Stimulated activated CD4-positive, alpha-beta T cell treated with anti-CD3 and anti-CD28 coated beads, TNF-alpha, amount 100 ng/mL, for 48 hours (primary cell): ENCODE data around the gene ABCE1.

Source experiments
- DNase-seq, 3 donors: peaks; one replicate each; pipeline ENCODE4 v3.0.0-alpha.2; 2020; ENCODE audit warnings: low read depth in 3 of 3

Gene ABCE1

DNA sequence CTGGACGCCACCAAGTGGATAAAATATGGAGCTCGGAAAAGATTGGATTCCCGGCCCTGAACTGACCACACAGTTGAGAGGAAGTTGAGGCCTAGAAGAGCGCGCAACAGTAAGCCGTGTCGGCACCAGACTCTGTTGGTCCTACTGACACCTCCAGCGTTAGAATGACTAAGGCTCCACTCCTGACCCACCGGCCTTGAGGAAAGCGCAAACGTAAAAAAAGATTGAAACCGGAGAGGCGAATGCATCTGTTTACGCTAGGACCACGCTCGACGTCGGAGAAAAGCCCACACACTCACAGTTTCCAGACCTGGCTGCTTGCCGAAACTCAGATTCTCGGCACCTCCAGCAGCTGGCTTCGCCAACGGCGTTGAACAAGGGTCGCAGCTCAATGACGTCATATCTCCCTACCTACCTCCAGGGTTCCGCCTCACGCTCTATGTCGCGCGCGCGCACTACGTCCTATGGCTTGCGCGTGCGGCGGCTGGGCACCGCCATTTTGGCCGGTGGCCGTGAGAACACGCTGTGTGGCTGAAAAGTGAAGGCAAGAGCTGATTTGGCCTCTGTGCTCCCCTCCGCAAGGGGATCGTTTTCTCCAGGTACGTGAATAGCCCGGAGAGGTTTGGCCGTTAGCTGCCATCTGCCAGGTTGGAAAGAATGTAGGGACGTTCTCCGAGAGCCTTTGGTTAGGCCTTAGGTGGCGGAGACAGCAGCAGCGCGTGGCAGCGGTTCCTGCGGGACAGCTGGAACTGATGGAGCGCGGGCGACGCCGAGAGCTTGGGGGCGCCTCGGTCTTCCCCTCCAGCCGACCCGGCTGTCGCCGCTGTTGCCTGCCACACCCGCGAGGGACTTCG lies at the start of gene ABCE1, which contains the start of gene ANAPC10:
Gene ABCE1 (plus strand): TSS at position 491 of the 854 bp plus-strand sequence. CDS start 6,102 bp downstream, outside the sequence.
Gene ANAPC10 (minus strand): TSS at position 376 of the 854 bp plus-strand sequence. CDS start 2,097 bp downstream, outside the sequence.
- DNase-seq, result peak; percentile 93 to 95 (median 95)

DNA sequence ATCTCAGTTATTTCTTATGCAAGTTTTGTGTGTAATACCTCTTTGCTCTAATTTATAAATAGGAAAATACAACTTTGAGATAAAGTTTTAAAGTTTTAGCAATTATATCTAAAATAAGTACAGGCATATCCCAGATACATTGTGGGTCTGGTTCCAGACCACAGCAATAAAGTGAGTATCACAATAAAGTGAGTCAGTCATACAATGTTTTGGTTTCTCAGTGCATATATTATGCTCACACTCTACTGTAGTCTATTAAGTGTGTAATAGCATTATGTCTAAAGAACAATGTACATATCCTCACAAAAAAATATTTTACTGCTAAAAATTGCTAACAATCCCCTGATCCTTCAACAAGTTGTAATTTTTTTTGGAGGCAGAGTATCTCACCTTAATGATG lies 49.3 kb upstream of the ABCE1 start:
- no peak for DNase-seq

DNA sequence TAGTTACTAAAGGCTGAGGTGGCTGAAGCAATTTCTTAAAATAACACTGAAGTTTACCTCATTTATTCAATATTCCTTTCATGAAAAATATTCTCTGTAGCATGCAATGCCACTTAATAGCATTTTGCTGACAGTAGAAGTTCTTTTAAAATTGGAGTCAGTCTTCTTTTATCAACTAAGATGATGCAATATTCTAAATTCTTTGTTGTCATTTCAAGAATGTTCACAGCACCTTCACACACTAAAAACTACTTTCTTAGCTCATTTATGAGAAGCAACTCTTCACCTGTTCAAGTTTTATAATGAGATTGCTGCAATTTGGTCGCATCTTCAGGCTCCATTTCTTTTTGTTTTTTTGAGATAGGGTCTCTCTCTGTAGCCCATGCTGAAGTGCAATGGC lies 48.9 kb upstream of the ABCE1 start:
- no peak for DNase-seq

DNA sequence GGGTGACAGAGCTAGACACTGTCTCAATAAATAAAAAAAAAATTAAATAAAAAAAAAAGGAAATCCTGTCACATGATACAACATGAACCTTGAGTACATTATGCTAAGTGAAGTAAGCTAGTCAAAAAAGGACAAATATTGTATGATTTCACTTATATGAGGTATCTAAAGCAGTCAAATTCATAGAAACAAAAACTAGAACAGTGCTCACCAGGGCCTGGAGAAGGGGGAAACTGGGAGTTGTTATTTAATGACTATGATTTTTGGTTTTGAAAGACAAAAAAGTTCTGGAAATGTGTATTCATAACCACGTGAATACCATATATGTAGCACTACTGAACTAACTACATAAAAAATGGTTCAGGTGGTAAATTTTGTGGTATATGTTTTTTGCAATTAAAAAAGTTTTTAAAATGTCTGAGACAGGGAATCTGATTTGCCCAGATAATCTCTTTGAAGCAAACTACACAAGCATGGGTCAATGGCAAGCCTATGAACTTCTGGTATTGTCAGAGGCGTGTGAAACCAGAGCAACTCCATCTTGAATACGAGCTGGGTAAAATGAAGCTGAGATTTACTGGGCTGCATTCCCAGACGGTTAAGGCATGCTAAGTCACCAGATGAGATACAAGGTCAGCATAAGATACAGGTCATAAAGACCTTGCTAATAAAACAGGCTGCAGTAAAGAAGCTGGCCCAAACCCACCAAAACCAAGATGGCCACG lies 42.4 kb upstream of the ABCE1 start:
- DNase-seq, result no peak

DNA sequence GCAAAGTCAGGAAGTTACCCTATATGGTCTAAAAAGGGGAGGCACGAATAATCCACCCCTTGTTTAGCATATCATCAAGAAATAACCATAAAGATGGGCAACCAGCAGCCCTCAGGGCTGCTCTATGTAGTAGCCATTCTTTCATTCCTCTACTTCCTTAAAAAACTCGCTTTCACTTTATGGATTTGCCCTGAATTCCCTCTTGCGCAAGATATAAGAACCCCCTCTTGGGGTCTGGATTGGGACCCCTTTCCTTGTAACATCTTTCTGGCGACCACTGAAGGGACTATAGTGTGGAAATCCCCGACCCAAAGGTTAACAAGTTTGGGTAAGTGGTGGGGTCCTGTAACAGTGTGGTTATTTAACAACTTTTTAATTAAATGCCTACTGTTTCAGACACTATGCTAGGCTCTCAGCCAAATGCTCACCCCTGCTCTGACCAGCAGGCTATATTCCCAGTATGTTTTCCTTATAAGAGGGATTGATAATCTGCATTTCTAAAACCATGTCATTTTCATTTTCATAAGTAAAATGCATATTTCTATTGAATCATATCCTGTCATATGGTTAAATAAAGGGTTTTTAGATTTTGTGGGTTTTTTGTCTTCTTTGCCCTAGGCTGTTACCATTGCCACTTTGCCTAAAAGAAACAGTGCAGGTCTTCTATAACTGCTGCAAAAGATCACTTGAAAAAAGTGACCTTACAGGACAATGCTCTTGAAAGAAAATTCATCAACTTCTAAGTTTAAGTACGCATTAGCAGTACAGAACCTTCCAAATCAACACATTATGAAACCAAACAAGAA lies 41.6 kb upstream of the ABCE1 start:
- no peak for DNase-seq

DNA sequence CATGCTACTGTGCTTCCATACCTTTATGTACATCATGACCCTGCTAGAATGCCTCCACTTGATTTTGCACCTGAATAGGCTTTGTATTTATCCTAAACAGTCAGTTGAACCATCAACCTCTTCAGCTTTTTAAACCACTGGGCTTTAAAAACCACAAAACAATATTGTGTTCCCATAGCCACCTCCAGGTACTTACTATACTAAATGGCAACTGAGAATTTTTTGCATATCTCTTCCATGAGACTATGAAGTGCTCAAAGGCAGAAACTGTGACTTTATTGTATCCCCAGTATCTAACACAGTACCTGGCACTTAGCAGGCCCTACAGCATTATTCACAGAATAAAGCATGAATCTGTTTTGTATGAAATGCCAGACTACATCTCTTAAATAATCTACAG lies 39.9 kb upstream of the ABCE1 start:
- no peak for DNase-seq

DNA sequence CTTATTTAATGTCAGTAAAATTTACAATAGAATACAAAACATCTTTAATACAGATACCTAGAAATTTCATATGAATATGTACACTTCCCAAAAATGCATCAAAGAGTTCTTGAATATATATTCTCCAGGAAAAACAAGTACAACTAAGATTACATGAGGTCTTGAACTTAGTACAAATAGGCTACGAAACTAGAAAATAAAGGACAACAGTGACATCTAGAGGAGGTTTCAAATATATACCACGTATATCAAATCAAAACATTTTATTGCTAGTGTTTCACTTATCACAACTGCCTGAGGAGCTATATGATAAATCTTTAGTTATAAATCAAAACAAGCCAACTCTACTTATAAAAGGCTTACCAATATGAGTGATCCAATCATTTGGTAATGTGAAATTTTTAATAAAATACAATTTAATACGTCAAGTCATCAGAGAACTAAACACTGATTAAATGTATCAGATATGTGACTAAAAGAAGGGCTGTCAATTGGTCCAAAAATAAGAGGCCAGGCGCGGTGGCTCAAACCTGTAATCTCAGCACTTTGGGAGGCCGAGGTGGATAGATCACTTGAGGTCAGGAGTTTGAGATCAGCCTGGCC lies 36.7 kb upstream of the ABCE1 start:
- no peak for DNase-seq

DNA sequence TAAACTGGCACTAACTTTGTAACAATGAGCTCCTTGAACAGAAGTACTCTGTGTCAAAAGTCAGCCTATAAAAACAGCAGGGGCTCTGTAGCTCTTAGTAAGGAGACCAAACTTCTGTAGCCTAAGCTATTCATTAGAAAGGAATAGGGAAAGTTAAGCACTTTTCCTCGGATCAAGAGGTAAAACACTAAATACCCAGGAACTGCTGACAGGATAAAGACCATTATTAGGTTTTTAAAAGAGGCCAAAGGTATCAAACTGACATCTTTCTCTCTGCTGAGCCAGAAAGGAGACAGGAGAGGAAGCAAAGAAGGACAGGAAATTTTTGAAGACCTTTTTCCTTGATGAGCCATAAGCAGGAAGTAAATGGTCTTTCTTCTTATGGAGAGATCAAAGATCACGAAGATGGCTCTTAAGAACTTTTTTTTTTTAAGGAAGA lies 32.0 kb upstream of the ABCE1 start:
- no peak for DNase-seq

DNA sequence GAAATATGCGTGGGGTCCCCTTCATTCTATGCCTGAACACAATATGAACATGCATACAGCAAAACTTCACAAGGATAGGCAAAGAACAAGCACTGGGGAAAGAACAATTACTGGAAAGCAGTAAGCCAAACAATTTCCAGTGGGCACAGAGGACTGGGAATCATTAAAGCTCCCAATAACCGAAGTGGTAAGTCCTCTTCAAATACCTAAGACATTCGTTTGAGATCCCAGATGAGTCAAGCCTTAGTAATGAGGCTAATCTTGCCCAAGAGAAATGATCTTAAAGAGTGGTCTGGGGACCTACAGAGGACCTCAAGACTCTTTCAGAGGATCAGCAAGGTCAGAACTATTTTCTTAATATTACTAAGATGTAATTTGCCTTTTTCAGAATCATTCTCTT lies 28.8 kb upstream of the ABCE1 start:
- DNase-seq, result no peak

DNA sequence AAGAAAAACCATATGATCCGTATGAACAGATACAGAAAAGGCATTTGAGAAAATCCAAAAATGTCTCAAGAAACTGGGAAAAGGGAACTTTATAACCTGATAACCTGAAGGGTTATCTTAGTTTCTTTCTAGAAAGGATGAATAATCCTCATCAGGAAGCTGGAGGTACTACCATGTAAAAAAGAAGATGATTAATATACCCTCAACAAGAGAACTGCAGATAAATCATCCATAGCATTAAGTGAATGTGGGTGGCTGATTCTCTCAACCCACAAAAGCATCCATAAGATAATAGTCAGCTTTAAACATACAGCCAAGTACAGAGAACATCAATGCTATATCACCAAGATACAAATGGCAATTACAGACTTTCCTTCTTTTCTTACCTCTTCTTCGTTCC lies 26.6 kb upstream of the ABCE1 start:
- DNase-seq, result no peak

DNA sequence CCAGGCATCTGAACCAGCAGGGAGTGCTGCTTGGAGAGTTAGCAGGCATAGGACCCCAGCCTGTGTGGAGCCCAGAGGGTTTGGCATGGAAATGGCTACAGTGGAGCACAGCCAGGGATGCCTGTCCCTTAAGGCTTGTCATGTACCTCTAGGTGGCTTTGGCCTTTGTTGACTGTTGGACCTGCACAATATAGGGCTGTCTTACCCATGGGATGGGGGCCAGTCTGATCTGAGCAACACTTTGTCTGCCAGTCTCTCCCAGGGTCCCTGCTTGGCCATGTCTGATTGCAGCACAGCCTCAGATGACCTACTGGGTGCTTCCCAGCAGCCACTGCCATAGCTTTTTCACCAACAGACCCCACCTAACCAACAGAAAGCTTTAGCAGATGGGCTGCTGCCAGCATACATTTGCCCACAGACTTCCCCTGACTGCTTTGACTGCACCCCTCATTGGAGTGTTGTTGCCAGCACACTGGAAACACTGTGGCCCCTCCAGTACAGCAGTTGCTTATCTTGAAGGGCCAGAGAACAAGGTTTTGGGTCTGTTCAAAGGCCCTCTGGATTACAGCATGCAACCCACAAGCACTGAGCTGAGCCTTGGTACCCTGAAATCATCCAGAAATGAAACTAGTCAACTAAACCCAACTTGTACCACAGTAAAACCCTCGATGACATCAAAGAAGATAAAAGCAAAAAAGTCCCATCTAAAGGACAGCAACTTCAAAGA lies 22.2 kb upstream of the ABCE1 start:
- no peak for DNase-seq

DNA sequence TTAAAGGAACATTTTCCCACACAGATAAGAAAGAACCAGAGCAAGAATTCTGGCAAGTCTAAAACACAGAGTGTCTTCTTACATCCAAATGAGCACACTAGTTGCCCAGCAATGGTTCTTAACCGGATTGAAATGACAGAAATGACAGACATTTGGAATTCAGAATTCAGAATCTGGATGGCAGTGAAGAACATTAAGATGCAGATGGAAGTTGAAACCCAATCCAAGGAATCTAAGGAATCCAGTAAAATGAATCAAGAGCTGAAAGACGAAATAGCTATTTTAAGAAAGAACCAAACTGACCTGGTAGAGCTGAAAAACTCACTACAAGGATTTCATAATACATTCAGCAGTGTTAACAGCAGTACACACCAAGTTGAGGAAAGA lies 21.6 kb upstream of the ABCE1 start:
- DNase-seq, result no peak

DNA sequence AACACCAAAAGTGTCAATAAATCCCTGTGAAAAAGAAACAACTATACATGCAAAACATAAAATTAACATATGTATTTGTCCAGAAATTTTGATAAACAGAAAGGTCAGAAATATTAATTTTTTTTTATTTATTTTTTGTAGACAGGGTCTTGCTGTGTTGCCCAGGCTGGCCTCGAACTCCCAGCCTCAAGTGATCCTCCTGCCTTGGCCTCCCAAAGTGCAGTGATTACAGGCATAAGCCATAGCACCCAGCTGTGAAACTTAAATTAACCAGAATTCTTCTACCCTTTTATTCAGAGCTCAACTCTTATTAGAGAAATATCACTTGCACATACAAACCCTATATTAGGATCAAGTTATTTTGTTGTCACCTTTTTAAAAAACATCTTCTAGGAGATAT lies 16.4 kb upstream of the ABCE1 start:
- no peak for DNase-seq

DNA sequence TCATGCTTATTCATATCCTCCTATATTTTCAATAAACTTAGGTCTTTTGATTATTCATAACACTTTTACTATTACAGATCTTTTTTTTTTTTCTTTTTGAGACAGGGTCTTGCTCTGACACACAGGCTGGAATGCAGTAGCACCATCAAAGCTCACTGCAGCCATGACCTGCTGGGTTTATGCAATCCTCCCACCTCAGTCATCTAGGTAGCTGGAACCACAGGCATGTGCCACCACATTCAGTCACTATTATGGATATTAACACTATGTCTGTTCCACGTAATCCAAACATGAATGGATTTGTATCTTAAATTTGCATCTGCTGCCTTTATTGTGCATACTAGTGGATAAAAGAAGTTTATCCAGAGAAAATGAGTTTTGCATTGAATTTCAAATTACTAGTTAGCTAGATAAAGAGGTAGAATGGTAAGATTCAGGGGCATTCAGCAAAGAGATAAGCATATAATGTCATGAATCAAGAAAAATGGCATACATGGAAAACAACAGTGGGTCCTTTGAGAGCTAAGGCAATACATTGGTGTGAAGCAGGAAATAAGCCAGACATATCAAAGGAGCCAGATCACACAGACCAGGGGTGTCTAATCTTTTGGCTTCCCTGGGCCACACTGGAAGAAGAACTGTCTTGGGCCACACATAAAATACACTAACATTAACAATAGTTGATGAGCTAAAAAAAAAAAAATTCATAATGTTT lies 14.1 kb upstream of the ABCE1 start:
- DNase-seq, result no peak

DNA sequence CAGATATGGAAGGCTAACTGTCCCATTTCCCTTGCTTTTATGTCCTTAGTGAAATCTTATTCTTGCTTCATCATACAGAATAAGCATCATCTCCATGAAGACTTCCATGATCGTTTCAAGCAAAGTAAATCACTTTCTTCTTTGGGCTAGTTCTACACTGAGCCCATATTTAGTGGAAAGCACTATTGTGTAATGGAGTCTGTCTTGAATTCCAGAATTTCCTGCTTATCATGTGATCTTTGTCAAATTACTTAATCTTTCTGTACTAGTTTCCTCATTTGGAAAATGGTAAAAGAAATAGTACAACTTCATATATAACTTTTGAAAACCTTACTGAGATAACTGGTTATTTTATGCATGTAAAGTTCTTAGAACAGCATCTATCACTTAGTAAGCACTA lies 7.7 kb upstream of the ABCE1 start:
- DNase-seq, result no peak

DNA sequence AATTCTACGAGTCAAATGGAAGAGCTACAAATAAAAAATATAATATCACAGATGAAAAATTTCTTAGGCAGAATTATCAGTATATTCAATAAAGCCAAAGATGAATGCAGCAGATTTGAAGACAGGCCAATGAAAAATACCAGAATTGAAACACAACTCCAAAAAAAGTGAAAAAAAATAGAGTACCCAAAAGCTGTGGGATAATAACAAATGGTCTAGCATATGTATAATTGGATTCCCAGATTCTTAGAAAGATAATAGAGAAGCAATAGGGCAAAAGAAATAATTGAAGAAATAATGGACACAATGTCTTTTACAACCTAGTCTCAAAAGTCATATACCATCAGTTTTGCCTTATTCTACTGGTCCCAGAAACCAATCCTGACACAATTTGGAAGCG lies 4.5 kb upstream of the ABCE1 start:
- no peak for DNase-seq

DNA sequence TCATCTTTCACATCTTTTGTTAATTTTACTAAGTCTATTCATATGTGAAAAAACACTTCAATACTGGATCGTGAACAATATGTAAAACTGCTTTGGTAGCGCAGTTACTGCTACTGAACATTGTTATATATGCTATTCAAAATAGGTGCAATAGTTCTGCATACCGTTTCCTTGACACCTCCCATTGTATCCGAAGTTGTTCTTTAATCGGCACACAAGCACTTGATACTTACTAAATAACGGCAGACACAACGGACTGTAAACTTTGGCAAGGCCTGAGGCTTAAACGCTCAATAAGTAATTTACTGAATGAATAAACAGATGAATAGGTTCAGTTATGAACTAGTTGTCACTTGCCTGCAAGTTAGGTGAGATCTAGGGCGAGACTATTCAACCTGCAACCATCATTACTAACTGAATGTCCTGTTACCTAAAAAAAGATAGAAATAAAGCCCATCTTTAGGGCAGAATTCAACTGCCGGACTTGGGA lies 735 bp upstream of the ABCE1 start:
- DNase-seq, result no peak

DNA sequence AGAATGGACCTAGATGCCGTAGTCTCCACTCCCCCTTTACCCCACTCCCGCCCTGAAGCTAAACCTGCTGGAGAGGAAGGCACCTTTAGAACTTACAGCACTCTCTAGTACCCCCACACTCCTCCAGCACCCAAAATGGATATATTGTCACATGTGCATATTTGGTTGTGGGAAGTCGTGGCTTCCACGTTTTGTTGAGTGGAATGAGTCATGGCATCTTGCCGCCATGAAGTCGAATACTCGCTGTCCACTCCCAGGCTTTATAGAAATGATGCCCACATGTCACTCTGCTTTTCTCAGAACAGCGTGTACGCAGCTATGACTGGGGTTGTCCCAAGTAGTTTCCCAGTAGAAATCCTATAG lies 545 bp downstream of the ABCE1 start:
- DNase-seq, result peak; percentile 14 to 17 (median 15)

DNA sequence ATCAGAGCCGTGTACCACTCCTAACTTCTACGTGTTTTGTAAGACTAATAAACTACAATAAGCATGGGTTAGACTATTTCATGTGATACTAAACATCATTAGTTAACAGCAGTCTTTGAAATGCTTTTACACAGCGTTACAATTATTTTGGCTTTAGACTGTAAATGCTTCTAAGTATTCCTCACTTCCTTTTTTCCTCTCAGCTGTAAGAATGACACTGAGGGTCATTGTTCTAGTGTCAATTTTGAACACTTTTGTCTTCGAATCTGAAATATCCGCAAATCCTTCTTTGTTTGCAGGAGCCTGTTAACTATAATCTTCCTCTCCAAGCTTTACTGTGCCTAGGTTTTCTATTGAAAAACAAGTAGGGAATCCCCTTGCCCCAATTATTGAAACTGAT lies 1.5 kb downstream of the ABCE1 start:
- DNase-seq, result no peak

DNA sequence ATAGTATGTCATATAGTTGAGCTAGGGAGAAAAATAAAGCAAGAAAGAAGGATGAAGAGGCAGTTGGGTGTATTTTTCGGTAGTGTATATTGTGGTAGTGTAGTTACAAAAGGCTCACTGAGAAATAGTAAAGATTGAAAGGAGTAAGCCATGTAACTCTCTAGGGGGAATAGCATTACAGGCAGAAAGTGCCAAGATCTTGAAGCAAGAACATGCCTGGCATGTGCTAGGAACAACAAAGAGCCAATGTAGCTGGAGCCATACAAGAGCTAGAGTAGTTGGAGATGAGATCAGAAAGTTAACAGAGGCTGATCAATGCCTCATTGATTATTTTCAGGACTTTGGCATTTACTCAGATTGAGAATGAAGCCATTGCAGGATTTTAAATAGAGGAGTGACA lies 3.0 kb downstream of the ABCE1 start:
- no peak for DNase-seq
